ENCODE results near the gene MYOCOS.

The MYOCOS gene, protein sequence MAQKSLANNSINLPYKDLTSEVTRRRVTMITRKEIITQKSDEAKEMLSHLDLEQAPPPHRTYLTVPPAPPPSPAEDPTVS

DNA sequence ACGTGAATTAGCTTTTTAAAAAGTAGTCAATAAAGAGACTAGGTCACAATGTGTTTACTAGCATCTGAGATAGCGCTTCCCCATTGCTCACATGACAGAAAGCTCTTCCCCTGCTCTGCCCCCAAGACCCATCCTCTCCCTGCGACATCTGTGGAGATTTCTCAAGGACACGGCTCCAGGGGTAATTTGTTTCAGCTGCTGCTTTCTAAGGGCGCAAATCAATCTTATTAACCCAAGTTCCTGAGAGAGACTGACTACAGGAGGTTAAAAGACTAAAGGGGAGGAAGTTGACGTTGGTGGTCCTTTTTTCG, at the start of gene MYOCOS:
TSS of gene MYOCOS (plus strand) at position 92 of the 311 bp plus-strand sequence. CDS start 1,641 bp downstream, outside the sequence.
- TF ChIP-seq FOXM1 (IDR thresholded peaks at IDR 0.05; ENCODE audit: borderline replicate concordance, low read depth) (no peak), USF1 (IDR thresholded peaks at IDR 0.05) (no peak), ZBTB7A (IDR thresholded peaks at IDR 0.05; ENCODE audit: low read depth) (no peak), EP300 (IDR thresholded peaks at IDR 0.05; ENCODE audit: borderline replicate concordance) (no peak), CREB1 (IDR thresholded peaks at IDR 0.05; ENCODE audit: low read depth) (no peak), TEAD4 (IDR thresholded peaks at IDR 0.05) (no peak), TCF12 (IDR thresholded peaks at IDR 0.05; ENCODE audit: low read depth) (no peak), EGR1 (IDR thresholded peaks at IDR 0.05) (no peak), NFIC (IDR thresholded peaks at IDR 0.05) (no peak), YY1 (IDR thresholded peaks at IDR 0.05; ENCODE audit: low read depth) (no peak)
- TF ChIP-seq, protein P1, sequence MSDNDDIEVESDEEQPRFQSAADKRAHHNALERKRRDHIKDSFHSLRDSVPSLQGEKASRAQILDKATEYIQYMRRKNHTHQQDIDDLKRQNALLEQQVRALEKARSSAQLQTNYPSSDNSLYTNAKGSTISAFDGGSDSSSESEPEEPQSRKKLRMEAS (IDR thresholded peaks at IDR 0.05): no peak

DNA sequence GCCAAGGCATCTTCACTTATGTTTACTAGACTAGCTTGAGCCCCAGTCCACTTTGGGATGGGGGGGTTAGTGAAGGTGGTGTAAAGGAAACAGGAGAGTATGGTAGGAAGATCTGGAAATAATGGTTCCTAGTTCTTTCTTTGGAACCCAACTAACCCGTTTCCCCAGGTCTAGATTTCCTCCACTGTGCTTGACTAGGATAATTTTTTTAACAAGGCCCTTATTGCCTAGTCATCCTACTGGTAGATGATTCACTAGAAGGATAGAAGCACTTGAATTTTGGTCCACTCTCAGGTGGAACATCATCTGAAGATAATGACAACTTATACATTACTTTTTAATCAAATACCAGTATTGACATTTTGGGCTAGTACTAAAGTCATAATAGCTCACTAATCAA, 45.9 kb upstream of the MYOCOS start:
- TF ChIP-seq TAF1 (IDR thresholded peaks at IDR 0.05; ENCODE audit: low read depth) (no peak), RAD21 (IDR thresholded peaks at IDR 0.05; ENCODE audit: low read depth) (no peak), EGR1 (IDR thresholded peaks at IDR 0.05) (no peak), EP300 (IDR thresholded peaks at IDR 0.05; ENCODE audit: borderline replicate concordance) (no peak), NFIC (IDR thresholded peaks at IDR 0.05) (no peak)
- TF ChIP-seq, protein P2, sequence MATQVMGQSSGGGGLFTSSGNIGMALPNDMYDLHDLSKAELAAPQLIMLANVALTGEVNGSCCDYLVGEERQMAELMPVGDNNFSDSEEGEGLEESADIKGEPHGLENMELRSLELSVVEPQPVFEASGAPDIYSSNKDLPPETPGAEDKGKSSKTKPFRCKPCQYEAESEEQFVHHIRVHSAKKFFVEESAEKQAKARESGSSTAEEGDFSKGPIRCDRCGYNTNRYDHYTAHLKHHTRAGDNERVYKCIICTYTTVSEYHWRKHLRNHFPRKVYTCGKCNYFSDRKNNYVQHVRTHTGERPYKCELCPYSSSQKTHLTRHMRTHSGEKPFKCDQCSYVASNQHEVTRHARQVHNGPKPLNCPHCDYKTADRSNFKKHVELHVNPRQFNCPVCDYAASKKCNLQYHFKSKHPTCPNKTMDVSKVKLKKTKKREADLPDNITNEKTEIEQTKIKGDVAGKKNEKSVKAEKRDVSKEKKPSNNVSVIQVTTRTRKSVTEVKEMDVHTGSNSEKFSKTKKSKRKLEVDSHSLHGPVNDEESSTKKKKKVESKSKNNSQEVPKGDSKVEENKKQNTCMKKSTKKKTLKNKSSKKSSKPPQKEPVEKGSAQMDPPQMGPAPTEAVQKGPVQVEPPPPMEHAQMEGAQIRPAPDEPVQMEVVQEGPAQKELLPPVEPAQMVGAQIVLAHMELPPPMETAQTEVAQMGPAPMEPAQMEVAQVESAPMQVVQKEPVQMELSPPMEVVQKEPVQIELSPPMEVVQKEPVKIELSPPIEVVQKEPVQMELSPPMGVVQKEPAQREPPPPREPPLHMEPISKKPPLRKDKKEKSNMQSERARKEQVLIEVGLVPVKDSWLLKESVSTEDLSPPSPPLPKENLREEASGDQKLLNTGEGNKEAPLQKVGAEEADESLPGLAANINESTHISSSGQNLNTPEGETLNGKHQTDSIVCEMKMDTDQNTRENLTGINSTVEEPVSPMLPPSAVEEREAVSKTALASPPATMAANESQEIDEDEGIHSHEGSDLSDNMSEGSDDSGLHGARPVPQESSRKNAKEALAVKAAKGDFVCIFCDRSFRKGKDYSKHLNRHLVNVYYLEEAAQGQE (IDR thresholded peaks at IDR 0.05; ENCODE audit: low read depth): no peak
- TF ChIP-seq, protein P1 (IDR thresholded peaks at IDR 0.05): no peak

GRCh38 chr1:171581226-171581625, 40.8 kb upstream of the MYOCOS start:
- no peak for TF ChIP-seq TEAD4 (IDR thresholded peaks at IDR 0.05)
- no peak for TF ChIP-seq FOXM1 (IDR thresholded peaks at IDR 0.05; ENCODE audit: borderline replicate concordance, low read depth)
- no peak for TF ChIP-seq YY1 (IDR thresholded peaks at IDR 0.05; ENCODE audit: low read depth)
- TF ChIP-seq ZBTB7A (IDR thresholded peaks at IDR 0.05; ENCODE audit: low read depth): no peak
- TF ChIP-seq TAF1 (IDR thresholded peaks at IDR 0.05; ENCODE audit: low read depth): no peak
- TF ChIP-seq USF1 (IDR thresholded peaks at IDR 0.05): no peak
- TF ChIP-seq TCF12 (IDR thresholded peaks at IDR 0.05; ENCODE audit: low read depth): no peak
- TF ChIP-seq CEBPB (IDR thresholded peaks at IDR 0.05): no peak
- TF ChIP-seq, protein P2 (IDR thresholded peaks at IDR 0.05; ENCODE audit: low read depth): no peak
- TF ChIP-seq EGR1 (IDR thresholded peaks at IDR 0.05): no peak
- no peak for TF ChIP-seq EP300 (IDR thresholded peaks at IDR 0.05; ENCODE audit: borderline replicate concordance)
- TF ChIP-seq NFIC (IDR thresholded peaks at IDR 0.05): no peak
- TF ChIP-seq RAD21 (IDR thresholded peaks at IDR 0.05; ENCODE audit: low read depth): no peak
- TF ChIP-seq, protein P1 (IDR thresholded peaks at IDR 0.05): no peak
- no peak for TF ChIP-seq CREB1 (IDR thresholded peaks at IDR 0.05; ENCODE audit: low read depth)

- TF ChIP-seq EP300 (IDR thresholded peaks at IDR 0.05; ENCODE audit: borderline replicate concordance) (no peak), TCF12 (IDR thresholded peaks at IDR 0.05; ENCODE audit: low read depth) (no peak), NFIC (IDR thresholded peaks at IDR 0.05) (no peak), FOXM1 (IDR thresholded peaks at IDR 0.05; ENCODE audit: borderline replicate concordance, low read depth) (no peak)
Measured at GRCh38 chr1:171581766-171582165, 40.3 kb upstream of the MYOCOS start.

DNA sequence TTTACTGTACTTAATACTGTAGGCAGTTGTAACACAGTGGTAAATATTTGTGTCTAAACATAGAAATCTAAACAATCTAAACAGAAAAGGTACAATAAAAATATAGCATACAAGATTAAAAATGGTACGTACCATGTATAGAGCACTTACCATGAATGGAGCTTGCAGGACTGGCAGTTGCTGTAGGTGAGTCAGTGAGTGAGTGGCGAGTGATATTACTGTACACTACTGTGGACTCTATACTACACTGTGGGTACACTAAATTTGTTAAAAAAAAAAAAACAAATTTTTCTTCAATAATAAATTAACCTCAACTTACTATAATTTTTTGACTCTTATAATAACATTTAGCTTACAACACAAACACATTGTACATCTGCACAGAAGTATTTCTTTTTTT, 39.5 kb upstream of the MYOCOS start:
- TF ChIP-seq, protein P2 (IDR thresholded peaks at IDR 0.05; ENCODE audit: low read depth): no peak
- TF ChIP-seq CREB1 (IDR thresholded peaks at IDR 0.05; ENCODE audit: low read depth) (no peak), FOXM1 (IDR thresholded peaks at IDR 0.05; ENCODE audit: borderline replicate concordance, low read depth) (no peak), EGR1 (IDR thresholded peaks at IDR 0.05) (no peak)
